ENCODE results near the gene URB1. TPM values are rescaled to one million over a fixed set of nuclear protein-coding genes. Genes with fewer than 3 reads are reported as not detected.

Gene URB1
- total and polyA plus RNA-seq, 11 donors = 4.6 to 26.0 (median 11.1) TPM

DNA sequence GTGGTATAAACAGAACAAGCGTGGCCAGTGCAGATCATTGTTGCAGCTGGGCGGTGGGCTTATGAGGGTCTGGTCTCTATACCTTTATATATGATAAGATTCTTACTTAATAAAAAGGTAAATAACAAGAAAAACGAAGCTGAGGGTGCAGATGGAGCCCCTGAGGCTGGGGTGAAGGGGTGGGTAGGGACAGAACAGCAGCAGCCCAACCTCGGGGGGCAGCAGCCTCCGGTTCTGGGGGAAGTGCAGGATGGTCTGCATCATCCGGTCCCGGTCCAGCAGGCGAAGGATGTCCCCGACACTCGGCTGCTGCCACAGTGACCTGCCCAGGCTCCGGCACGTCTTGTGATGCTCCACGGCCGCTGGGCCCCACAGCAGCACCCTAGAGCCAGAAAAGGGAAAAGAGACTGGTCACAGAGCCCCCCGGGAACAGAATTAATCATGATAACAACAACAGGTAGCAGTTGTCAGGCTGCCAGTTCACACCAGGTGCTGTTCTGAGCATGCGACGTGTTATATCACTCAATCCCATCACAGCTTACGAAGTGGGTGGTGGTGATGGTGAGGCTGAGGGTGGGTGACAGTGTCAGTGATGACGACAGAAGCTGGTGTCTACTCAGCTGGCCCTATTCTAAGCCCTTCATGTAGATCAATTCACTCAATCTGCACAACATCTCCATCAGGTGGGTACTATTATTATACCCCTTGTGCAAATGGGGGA, 58.7 kb downstream of the URB1 start:
- H3K27ac ChIP-seq = no peak overlapping the region
- H3K27me3 ChIP-seq = no peaks in the 10 kb centered on the region
- 91 to 96% (median 93%) methylated on average over 19 of the region's 19 CpGs for WGBS, 4 donors
- H3K9me3 ChIP-seq = peaks cover 0 to 7% (median 0%) of the 10 kb centered on the region in 12 donors
- peaks cover 0 to 19% (median 8%) of the 10 kb centered on the region in 12 donors for H3K4me1 ChIP-seq
- no peak for ATAC-seq
- peaks cover 0 to 85% (median 81%) of the 10 kb centered on the region in 9 donors for H3K36me3 ChIP-seq
- TF ChIP-seq POLR2A (IDR thresholded peaks at IDR 0.05) = no peak
- no peak overlapping the region for H3K4me3 ChIP-seq
- intact Hi-C loops (cut with DNase I) = no loop called here
- no peak for DNase-seq

DNA sequence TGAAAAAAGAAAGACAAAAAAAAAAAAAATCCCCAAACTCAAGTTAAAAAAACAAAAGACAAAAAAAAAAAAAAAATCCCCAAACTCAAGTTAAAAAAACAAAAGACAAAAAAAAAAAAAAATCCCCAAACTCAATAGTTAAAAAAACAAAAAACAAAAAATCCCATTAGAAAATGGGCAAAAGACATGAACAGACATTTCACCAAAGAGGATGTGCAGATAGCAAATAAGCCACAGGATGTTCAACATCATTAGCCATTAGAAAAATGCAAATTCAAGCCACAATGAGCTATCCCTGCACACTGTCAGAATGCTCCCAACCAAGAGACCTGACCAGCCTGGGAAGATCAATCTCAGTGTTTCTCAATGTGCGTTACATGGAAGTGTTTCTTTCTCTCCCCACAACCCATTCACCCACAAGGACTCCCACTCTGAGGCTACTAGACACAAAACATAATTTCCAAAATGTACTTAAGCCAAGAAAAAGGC, 60.3 kb downstream of the URB1 start:
- Histone ChIP-seq H3K27me3 (no peaks in the 10 kb centered on the region), H3K36me3 (peaks cover 0 to 69% (median 65%) of the 10 kb centered on the region in 9 donors), H3K9me3 (peaks cover 0 to 7% (median 0%) of the 10 kb centered on the region in 12 donors), H3K4me3 (no peak overlapping the region), H3K27ac (no peak overlapping the region), H3K4me1 (peaks cover 1 to 35% (median 23%) of the 10 kb centered on the region in 12 donors)
- DNase-seq (no peak), ATAC-seq (no peak)
- intact Hi-C loops (cut with DNase I) = no loop called here
- WGBS, 4 donors = 95 to 100% (median 98%) methylated on average over 1 of the region's 1 CpG
- TF ChIP-seq, protein P1, sequence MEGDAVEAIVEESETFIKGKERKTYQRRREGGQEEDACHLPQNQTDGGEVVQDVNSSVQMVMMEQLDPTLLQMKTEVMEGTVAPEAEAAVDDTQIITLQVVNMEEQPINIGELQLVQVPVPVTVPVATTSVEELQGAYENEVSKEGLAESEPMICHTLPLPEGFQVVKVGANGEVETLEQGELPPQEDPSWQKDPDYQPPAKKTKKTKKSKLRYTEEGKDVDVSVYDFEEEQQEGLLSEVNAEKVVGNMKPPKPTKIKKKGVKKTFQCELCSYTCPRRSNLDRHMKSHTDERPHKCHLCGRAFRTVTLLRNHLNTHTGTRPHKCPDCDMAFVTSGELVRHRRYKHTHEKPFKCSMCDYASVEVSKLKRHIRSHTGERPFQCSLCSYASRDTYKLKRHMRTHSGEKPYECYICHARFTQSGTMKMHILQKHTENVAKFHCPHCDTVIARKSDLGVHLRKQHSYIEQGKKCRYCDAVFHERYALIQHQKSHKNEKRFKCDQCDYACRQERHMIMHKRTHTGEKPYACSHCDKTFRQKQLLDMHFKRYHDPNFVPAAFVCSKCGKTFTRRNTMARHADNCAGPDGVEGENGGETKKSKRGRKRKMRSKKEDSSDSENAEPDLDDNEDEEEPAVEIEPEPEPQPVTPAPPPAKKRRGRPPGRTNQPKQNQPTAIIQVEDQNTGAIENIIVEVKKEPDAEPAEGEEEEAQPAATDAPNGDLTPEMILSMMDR (IDR thresholded peaks at IDR 0.05) = no peak
- TF ChIP-seq POLR2A (IDR thresholded peaks at IDR 0.05) = no peak

DNA sequence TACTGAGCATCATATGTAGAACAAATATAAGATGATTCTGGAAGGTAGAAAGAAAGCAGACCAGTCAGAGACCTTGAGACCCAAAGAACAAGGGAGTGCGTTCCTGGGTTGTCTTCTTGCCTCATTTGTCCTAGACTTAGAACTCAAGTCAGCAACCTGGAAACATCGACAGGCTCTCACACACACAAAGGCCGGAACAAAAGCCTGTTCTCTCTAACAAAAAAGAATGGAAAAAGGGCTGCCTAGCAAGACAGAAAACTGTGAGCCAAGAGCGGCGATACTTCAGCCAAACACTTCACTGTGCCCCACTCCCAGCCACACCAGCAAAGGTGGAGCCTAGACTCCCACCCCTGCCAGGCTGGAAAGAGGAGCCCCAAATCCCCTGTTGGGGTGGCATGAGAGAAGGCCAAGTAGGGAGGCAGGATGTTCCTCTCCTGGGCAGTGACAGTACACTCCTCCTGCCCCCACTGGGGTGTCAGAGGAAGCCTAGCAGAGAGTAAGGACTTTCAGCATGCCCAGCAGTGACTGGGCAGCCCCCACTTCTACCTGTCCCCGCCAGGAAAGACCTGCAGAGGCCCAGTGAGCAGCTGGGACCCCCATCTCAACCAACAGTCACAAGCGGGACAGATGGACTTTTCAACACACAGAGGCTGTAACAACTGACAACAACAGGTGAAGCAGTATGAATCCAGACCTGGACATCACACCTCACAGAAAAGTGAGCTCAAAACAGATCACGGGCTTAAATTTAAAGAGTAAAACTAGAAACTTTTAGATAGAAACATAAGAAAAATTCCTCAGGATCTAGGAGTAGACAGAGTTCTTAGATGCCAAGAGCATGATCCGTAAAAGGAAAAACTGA, 61.1 kb downstream of the URB1 start:
- H3K36me3 ChIP-seq = peaks cover 0 to 66% (median 59%) of the 10 kb centered on the region in 9 donors
- peaks cover 0 to 7% (median 0%) of the 10 kb centered on the region in 12 donors for H3K9me3 ChIP-seq
- no peaks in the 10 kb centered on the region for H3K27me3 ChIP-seq
- ATAC-seq (no peak), DNase-seq (no peak)
- TF ChIP-seq, protein P1 (IDR thresholded peaks at IDR 0.05) = no peak
- no peak for TF ChIP-seq POLR2A (IDR thresholded peaks at IDR 0.05)
- H3K27ac ChIP-seq = peak overlapping the region in 3 of 12 donors; percentile 1 to 28 (median 6)
- 86 to 90% (median 87%) methylated on average over 9 of the region's 9 CpGs for WGBS, 4 donors
- no peak overlapping the region for H3K4me3 ChIP-seq
- H3K4me1 ChIP-seq = peaks cover 3 to 43% (median 24%) of the 10 kb centered on the region in 12 donors
- intact Hi-C loops (cut with DNase I) = no loop called here

DNA sequence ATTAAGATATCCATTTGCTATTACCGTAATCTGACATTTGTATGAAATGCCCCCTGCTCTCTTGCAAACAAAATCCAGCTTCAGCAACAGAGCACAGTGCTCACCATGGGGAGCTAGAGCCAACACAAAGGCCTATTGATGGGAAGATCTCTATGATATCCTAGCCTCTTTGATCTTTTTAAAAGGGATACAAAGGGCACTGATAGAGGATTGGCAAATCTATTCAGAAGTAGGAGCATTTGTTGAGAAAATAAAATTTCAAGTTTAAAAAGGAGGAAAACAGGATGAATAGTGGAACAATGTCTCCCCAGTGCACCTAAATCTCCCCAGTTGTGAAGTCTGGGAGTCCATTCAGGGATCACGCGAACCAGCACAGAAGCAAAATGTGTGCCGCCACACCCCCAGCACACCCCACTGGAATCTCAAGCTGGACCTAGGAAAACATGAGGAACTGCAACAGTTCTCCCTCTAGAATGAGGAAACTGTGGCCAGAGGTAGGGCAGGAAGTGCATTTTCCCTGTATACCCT, 62.0 kb downstream of the URB1 start:
- peak overlapping the region in 2 of 12 donors; percentile 14 to 28 for H3K27ac ChIP-seq

More for the DNA sequence above, 62.0 kb downstream of the URB1 start:
- TF ChIP-seq, protein P1 (IDR thresholded peaks at IDR 0.05) = no peak
- no peak for TF ChIP-seq POLR2A (IDR thresholded peaks at IDR 0.05)
- WGBS, 4 donors = 93 to 97% (median 96%) methylated on average over 4 of the region's 4 CpGs
- DNase-seq (no peak), ATAC-seq (no peak)
- Histone ChIP-seq H3K36me3 (peaks cover 0 to 66% (median 51%) of the 10 kb centered on the region in 9 donors), H3K4me3 (no peak overlapping the region), H3K9me3 (peaks cover 0 to 7% (median 0%) of the 10 kb centered on the region in 12 donors), H3K4me1 (peaks cover 3 to 44% (median 24%) of the 10 kb centered on the region in 12 donors), H3K27me3 (no peaks in the 10 kb centered on the region)
- intact Hi-C loops (cut with DNase I) = no loop called here

Data from heart left ventricle (tissue), 16 donors.